Endothelial cell of umbilical vein (primary cell): ENCODE data around the gene TIMP1. TPM values are rescaled to one million over a fixed set of nuclear protein-coding genes. Genes with fewer than 3 reads are reported as not detected.

Source experiments
- BruUV-seq: library from RNA; stranded (reverse); fragments of 400-500 nt; replicated peaks from 2 replicates; lab custom pipeline; 2021; lab: Mats Ljungman, UMichigan
- CTCF ChIA-PET: fragments of 300-600, 350-600 bp; sonication (Branson Sonifier 250); formaldehyde crosslinking; loops from one replicate; lab custom pipeline; 2021; ENCODE audit warnings: antibody characterized with exemption, inconsistent platforms; lab: Charles Lee
- POLR2A ChIA-PET: fragments of 300-600, 350-600 bp; sonication (Branson Sonifier 250); formaldehyde crosslinking; loops from one replicate; lab custom pipeline; 2021; ENCODE audit warnings: antibody characterized with exemption, inconsistent platforms; lab: Charles Lee
- DNase-seq: peaks from one replicate; pipeline ENCODE4 v3.0.0-alpha.2; 2011; ENCODE audit warnings: low read depth, low spot score
- FAIRE-seq: peaks from 2 replicates; lab custom pipeline; 2011; peaks lifted over from hg19 to GRCh38; lab: Jason Lieb, UNC
- H2AFZ ChIP-seq: 2 replicates; pipeline ENCODE4 v1.6.0; 2012; ENCODE audit warnings: low read depth, low read length, control low read depth, inconsistent platforms
- H3K27ac ChIP-seq: 2 replicates; pipeline ENCODE4 v1.5.1; 2011; ENCODE audit warnings: low read depth, mild to moderate bottlenecking, control low read depth, low read length, moderate library complexity; ENCODE audit not compliant: insufficient read depth
- H3K27me3 ChIP-seq, 2 experiments: 2 replicates each; pipeline versions ENCODE4 v1.6.0 to v1.6.1; 2011; ENCODE audit warnings: low read length in 2 of 2, mixed read lengths in 1 of 2; ENCODE audit not compliant: control insufficient read depth in 2 of 2, insufficient read depth in 2 of 2
- H3K36me3 ChIP-seq, 2 experiments: 2 replicates in 1 of 2; 3 replicates in 1 of 2; pipeline ENCODE4 v1.5.1; 2011; ENCODE audit warnings: low read length in 2 of 2, mild to moderate bottlenecking in 1 of 2, moderate library complexity in 1 of 2; ENCODE audit not compliant: control insufficient read depth in 2 of 2, insufficient read depth in 2 of 2; ENCODE audit errors: extremely low read depth in 1 of 2
- H3K4me1 ChIP-seq: 3 replicates; pipeline ENCODE4 v1.5.1; 2011; ENCODE audit warnings: mild to moderate bottlenecking, low read length; ENCODE audit not compliant: control insufficient read depth, insufficient read depth; ENCODE audit errors: extremely low read depth
- H3K4me2 ChIP-seq: 2 replicates; pipeline ENCODE4 v1.6.1; 2011; ENCODE audit warnings: low read length, control low read depth, mixed read lengths; ENCODE audit not compliant: insufficient read depth
- H3K4me3 ChIP-seq, 3 experiments: fragments of 200-600 bp in 1 of 3; sonication (generic), shearing (Covaris generic) in 1 of 3; replicated peaks in 1 of 3; 2 replicates each; pipeline ENCODE4 v1.5.1; 2011 to 2016; ENCODE audit warnings: control low read depth in 3 of 3, low read length in 3 of 3, mild to moderate bottlenecking in 2 of 3, inconsistent platforms in 1 of 3, low read depth in 1 of 3, moderate library complexity in 1 of 3; ENCODE audit not compliant: insufficient read depth in 1 of 3
- H3K79me2 ChIP-seq: 2 replicates; pipeline ENCODE4 v1.6.0; 2012; ENCODE audit warnings: low read length, inconsistent platforms; ENCODE audit not compliant: control insufficient read depth, insufficient read depth
- H3K9ac ChIP-seq: replicated peaks from 2 replicates; pipeline ENCODE3; 2011; ENCODE audit warnings: low read length, control low read depth; ENCODE audit not compliant: insufficient read depth; ENCODE audit errors: extremely low read depth
- H3K9me1 ChIP-seq: replicated peaks from 3 replicates; pipeline ENCODE4 v1.6.0; 2011; ENCODE audit warnings: mild to moderate bottlenecking, low read length; ENCODE audit not compliant: control insufficient read depth, insufficient read depth; ENCODE audit errors: extremely low read depth
- H3K9me3 ChIP-seq: replicated peaks from 2 replicates; pipeline ENCODE4 v1.5.1; 2012; ENCODE audit warnings: low read length, inconsistent platforms; ENCODE audit not compliant: control insufficient read depth, insufficient read depth
- H4K20me1 ChIP-seq: replicated peaks from 2 replicates; pipeline ENCODE3; 2011; ENCODE audit warnings: mild to moderate bottlenecking, low read length; ENCODE audit not compliant: control insufficient read depth, insufficient read depth; ENCODE audit errors: extremely low read depth
- CTCF ChIP-seq, 2 donors: IDR thresholded peaks; 1 replicate in 1 of 2; 2 replicates in 1 of 2; pipeline ENCODE4 v1.5.1; 2011; ENCODE audit warnings: low read length in 2 of 2, mild to moderate bottlenecking in 2 of 2, moderate library complexity in 2 of 2, control low read depth in 1 of 2, inconsistent platforms in 1 of 2, low read depth in 1 of 2; ENCODE audit not compliant: insufficient read depth in 1 of 2; ENCODE audit errors: extremely low read depth in 1 of 2
- EZH2 ChIP-seq: IDR thresholded peaks from 2 replicates; pipeline ENCODE4 v1.6.1; 2012; ENCODE audit warnings: borderline replicate concordance, low read depth, mild to moderate bottlenecking, moderate library complexity, low read length, inconsistent platforms; ENCODE audit not compliant: severe bottlenecking
- FOS ChIP-seq: IDR thresholded peaks from 2 replicates; pipeline ENCODE4 v1.6.1; 2011; ENCODE audit warnings: mild to moderate bottlenecking, low read length, moderate library complexity, borderline replicate concordance; ENCODE audit not compliant: insufficient read depth
- GATA2 ChIP-seq: IDR thresholded peaks from 2 replicates; pipeline ENCODE4 v1.7.0; 2011; ENCODE audit warnings: low read depth, mild to moderate bottlenecking, moderate library complexity, mixed read lengths, low read length; ENCODE audit not compliant: insufficient read length, insufficient read depth
- JUN ChIP-seq: IDR thresholded peaks from 2 replicates; pipeline ENCODE4 v1.6.1; 2011; ENCODE audit warnings: borderline replicate concordance, low read depth; ENCODE audit not compliant: insufficient read length, insufficient read depth
- MAX ChIP-seq: IDR thresholded peaks from 2 replicates; pipeline ENCODE4 v1.6.1; 2011; ENCODE audit not compliant: insufficient read depth, insufficient read length
- MYC ChIP-seq: IDR thresholded peaks from one replicate; pipeline ENCODE4 v1.6.1; 2011; ENCODE audit warnings: mild to moderate bottlenecking, low read depth, low read length
- POLR2A ChIP-seq: IDR thresholded peaks from 2 replicates; pipeline ENCODE4 v1.6.1; 2012; ENCODE audit warnings: low read depth, mild to moderate bottlenecking, control low read depth, low read length
- POLR2AphosphoS5 ChIP-seq: IDR thresholded peaks from 2 replicates; pipeline ENCODE4 v1.6.1; 2012; ENCODE audit warnings: low read depth, mild to moderate bottlenecking, control low read depth, low read length, moderate library complexity; ENCODE audit not compliant: insufficient read depth
- dilution Hi-C: fragments of 300-500 bp; cut with MboI; formaldehyde crosslinking; loops from one replicate; pipeline ENCODE4 v1.15.0; 2019; ENCODE audit warnings: low sequenced_read_pairs; ENCODE audit not compliant: extremely low pct_ligation_motif_present
- intact Hi-C: fragments of 100-400 bp; cut with micrococcal nuclease; formaldehyde crosslinking; loops from one replicate; pipeline ENCODE4 v1.10.0; 2022
- polyA plus RNA-seq, 4 experiments: library from polyadenylated mRNA; depleted of rRNA in 3 of 4; stranded (reverse) in 3 of 4; unstranded in 1 of 4; fragments of >200 nt; gene quantifications; 2 replicates each; pipeline versions ENCODE4 v1.2.1 to v1.2.3, GENCODE V29; 2011 to 2012; ENCODE audit warnings: missing spikeins in 1 of 4
- total RNA-seq: library from RNA; stranded (reverse); gene quantifications from 2 replicates; pipeline ENCODE4 v1.2.3, GENCODE V29; 2021

The TIMP1 gene
- total and polyA plus RNA-seq, 2 donors (not counting 3 experiments of a cell fraction or from before 2014, with no cell fraction given): 124 to 277 TPM

- dilution Hi-C loops: no loop called here
- Histone ChIP-seq H3K4me2 (no peak overlapping the region), H3K9ac (no peak overlapping the region), H3K4me1 (peaks cover 3% of the 10 kb centered on the region), H4K20me1 (no peaks in the 10 kb centered on the region), H3K4me3 (no peak overlapping the region), H3K36me3 (no peaks in the 10 kb centered on the region), H3K79me2 (no peaks in the 10 kb centered on the region), H3K27ac (no peak overlapping the region), H2AFZ (no peak overlapping the region), H3K27me3 (peaks cover 5 to 8% of the 10 kb centered on the region in 2 experiments), H3K9me3 (no peaks in the 10 kb centered on the region), H3K9me1 (no peaks in the 10 kb centered on the region)
- no TSS peak for BruUV-seq
- DNase-seq: no peak
- CTCF ChIA-PET: no interaction called here
- POLR2A ChIA-PET: no interaction called here
- FAIRE-seq: no peak
- TF ChIP-seq POLR2A: no peak
- no peak for TF ChIP-seq EZH2
- no peak for TF ChIP-seq POLR2AphosphoS5
- TF ChIP-seq MAX: no peak
- TF ChIP-seq CTCF (IDR thresholded peaks at IDR 0.05; ENCODE audit: extremely low read depth in 1 of 2, insufficient read depth in 1 of 2, low read depth in 1 of 2, low read length in 2 of 2): no peak
- TF ChIP-seq GATA2: no peak
- TF ChIP-seq FOS: no peak
- TF ChIP-seq JUN: no peak
- TF ChIP-seq MYC: no peak
- intact Hi-C loops: loop anchor here (5.0 kb wide), 1 partner anchor 58 kb away; the partner anchor contains the start of gene ARAF
Observed at GRCh38 chrX:47620303-47620685, 38.1 kb downstream of the TIMP1 start.
